Smooth muscle cell of the brain vasculature (primary cell): Measurements from ENCODE around the gene HLA-DQA1.
"Not testable (repeated sequence)": the region's sequence is repeated elsewhere in the genome, so short reads cannot be mapped to it uniquely, and the experiment has no call there.

Experiments
- DNase-seq: peaks from one replicate; pipeline ENCODE4 v3.0.0-alpha.2; 2012; ENCODE audit warnings: low read depth, low spot score

HLA-DQA1 gene

GRCh38 chr6:32622545-32623401 is 14.4 kb upstream of the HLA-DQA1 start:
- DNase-seq, result no peak

- no peak for DNase-seq
These were observed 13.5 kb upstream of the HLA-DQA1 start for GRCh38 chr6:32623693-32624092.

- no peak for DNase-seq
These were observed 12.6 kb upstream of the HLA-DQA1 start for GRCh38 chr6:32624565-32624964.

- no peak for DNase-seq
These were observed 12.1 kb upstream of the HLA-DQA1 start for GRCh38 chr6:32625137-32625536.

- no peak for DNase-seq
These were observed 10.0 kb upstream of the HLA-DQA1 start for GRCh38 chr6:32627249-32627648.

- DNase-seq, result no peak
These were observed 9.4 kb upstream of the HLA-DQA1 start for GRCh38 chr6:32627831-32628230.

GRCh38 chr6:32629793-32630192 is 7.4 kb upstream of the HLA-DQA1 start:
- not testable (repeated sequence) for DNase-seq

- DNase-seq, result no peak
These were observed 1.6 kb upstream of the HLA-DQA1 start for GRCh38 chr6:32635526-32636123.

GRCh38 chr6:32637883-32638282 is 677 bp downstream of the HLA-DQA1 start:
- no peak for DNase-seq

- no peak for DNase-seq
These were observed 1.5 kb downstream of the HLA-DQA1 start for GRCh38 chr6:32638532-32639219.

GRCh38 chr6:32639440-32640394 is 2.5 kb downstream of the HLA-DQA1 start:
- no peak for DNase-seq

GRCh38 chr6:32641122-32641521 is 3.9 kb downstream of the HLA-DQA1 start:
- DNase-seq, result no peak

GRCh38 chr6:32641785-32642719 is 4.8 kb downstream of the HLA-DQA1 start:
- DNase-seq, result not testable (repeated sequence)

GRCh38 chr6:32642720-32643106 is 5.5 kb downstream of the HLA-DQA1 start:
- no peak for DNase-seq

GRCh38 chr6:32643904-32644303 is 6.7 kb downstream of the HLA-DQA1 start:
- DNase-seq, result no peak

- DNase-seq, result no peak
These were observed 8.0 kb downstream of the HLA-DQA1 start for GRCh38 chr6:32645047-32645703.

- DNase-seq, result no peak
These were observed 18.1 kb downstream of the HLA-DQA1 start for GRCh38 chr6:32655203-32655710.

- DNase-seq, result not testable (repeated sequence)
These were observed 20.1 kb downstream of the HLA-DQA1 start for GRCh38 chr6:32657329-32657728.

- DNase-seq, result not testable (repeated sequence)
These were observed 20.6 kb downstream of the HLA-DQA1 start for GRCh38 chr6:32657819-32658218.
